H1 (cell line): ENCODE measurements around the gene CGREF1. TPM values are rescaled to one million over a fixed set of nuclear protein-coding genes. Genes with fewer than 3 reads are reported as not detected.

ENCODE experiments used
- BACH1 ChIP-seq: IDR thresholded peaks from 2 replicates; pipeline ENCODE4 v1.6.1; 2012; ENCODE audit warnings: low read length, improper control_type of control experiment
- BRCA1 ChIP-seq: IDR thresholded peaks from 2 replicates; pipeline ENCODE4 v1.6.1; 2012; ENCODE audit warnings: low read depth, low read length, improper control_type of control experiment
- CBX5 ChIP-seq: fragments of 300-800, 300-1000 bp; sonication (generic); IDR thresholded peaks from 2 replicates; pipeline ENCODE4 v1.7.1; 2016; ENCODE audit warnings: antibody characterized with exemption, low read length, low read depth
- CREB1 ChIP-seq: IDR thresholded peaks from 2 replicates; pipeline ENCODE4 v1.6.1; 2012; ENCODE audit warnings: inconsistent platforms
- SIRT6 ChIP-seq: IDR thresholded peaks from one replicate; pipeline ENCODE4 v1.7.1; 2012; ENCODE audit warnings: low read length, inconsistent platforms
- SP4 ChIP-seq: IDR thresholded peaks from 2 replicates; pipeline ENCODE4 v1.6.1; 2012; ENCODE audit warnings: low read length, inconsistent platforms
- polyA plus RNA-seq, 7 experiments: library from polyadenylated mRNA; depleted of rRNA in 3 of 7; stranded (reverse) in 5 of 7; unstranded in 2 of 7; fragments of >200 nt in 5 of 7; fragments of 200-250 nt in 2 of 7; gene quantifications; 1 replicate in 5 of 7; 2 replicates in 1 of 7; 4 replicates in 1 of 7; pipeline versions ENCODE4 v1.2.1 to v1.2.3, GENCODE V29; 2011 to 2013; ENCODE audit warnings: missing spikeins in 2 of 7, mixed read lengths in 2 of 7
- total RNA-seq: library from RNA; stranded (reverse); fragmentation: NEBNext Ultra II Directional; extraction: Animal tissue kit (Norgen Biotek cat#: 25700); gene quantifications from 2 replicates; pipeline ENCODE4 v1.2.1, GENCODE V29; 2021
- TF ChIP-seq, protein P1 (sequence below): IDR thresholded peaks from 2 replicates; pipeline ENCODE4 v1.6.1; 2012; ENCODE audit warnings: inconsistent platforms
- TF ChIP-seq, protein P2 (sequence below): IDR thresholded peaks from 2 replicates; pipeline ENCODE4 v1.6.1; 2011; ENCODE audit warnings: low read depth, mild to moderate bottlenecking, low read length; ENCODE audit not compliant: insufficient read depth

Gene CGREF1
- total and polyA plus RNA-seq, 2 of the 8 experiments (the other 6 are each of a cell fraction or from before 2014, with no cell fraction given): 2.5 to 3.4 TPM

DNA sequence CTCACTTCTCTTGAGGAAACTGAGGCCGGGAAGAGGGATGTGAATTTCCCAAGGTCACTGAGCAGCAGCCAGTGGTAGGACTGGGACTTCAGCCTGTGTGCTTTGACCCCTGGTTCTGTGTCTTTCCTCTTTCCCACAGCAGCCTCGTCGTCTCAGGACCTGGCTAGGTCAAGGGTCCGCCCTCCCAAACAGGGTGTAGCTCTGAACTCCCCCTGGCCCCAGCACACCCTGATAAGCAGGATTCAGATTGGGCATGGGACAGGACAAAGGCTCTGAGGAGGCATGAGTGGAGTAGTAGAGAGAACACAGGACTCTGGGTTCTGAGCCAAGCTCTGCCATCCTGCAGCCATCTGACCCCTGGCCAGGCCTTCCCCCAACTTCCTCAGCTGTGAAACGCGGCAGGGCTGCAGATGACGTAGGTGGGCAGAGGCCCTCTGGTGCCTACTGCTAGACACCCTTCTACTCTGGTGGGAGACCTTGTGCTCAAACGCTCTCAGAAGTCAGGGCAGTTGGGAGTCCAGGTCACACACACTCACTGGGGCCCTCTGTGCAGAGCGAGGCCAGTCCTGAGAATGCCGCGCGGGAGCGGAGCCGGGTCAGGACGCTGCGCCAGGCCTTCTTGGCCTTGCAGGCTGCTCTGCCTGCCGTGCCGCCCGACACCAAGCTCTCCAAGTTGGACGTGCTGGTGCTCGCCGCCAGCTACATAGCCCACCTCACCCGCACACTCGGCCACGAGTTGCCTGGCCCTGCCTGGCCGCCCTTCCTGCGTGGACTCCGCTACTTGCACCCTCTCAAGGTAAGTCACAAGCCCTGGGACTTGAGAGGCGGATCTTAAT is 30.9 kb upstream of the CGREF1 start (continued):
- TF ChIP-seq CBX5 (no peak), BRCA1 (no peak), SIRT6 (no peak), CREB1 (no peak), SP4 (no peak), BACH1 (no peak)
- TF ChIP-seq, protein P1, sequence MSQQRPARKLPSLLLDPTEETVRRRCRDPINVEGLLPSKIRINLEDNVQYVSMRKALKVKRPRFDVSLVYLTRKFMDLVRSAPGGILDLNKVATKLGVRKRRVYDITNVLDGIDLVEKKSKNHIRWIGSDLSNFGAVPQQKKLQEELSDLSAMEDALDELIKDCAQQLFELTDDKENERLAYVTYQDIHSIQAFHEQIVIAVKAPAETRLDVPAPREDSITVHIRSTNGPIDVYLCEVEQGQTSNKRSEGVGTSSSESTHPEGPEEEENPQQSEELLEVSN: no peak
- TF ChIP-seq, protein P2, sequence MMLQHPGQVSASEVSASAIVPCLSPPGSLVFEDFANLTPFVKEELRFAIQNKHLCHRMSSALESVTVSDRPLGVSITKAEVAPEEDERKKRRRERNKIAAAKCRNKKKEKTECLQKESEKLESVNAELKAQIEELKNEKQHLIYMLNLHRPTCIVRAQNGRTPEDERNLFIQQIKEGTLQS: no peak
